Measurements from ENCODE around the gene CKAP2L.

CKAP2L gene

DNA sequence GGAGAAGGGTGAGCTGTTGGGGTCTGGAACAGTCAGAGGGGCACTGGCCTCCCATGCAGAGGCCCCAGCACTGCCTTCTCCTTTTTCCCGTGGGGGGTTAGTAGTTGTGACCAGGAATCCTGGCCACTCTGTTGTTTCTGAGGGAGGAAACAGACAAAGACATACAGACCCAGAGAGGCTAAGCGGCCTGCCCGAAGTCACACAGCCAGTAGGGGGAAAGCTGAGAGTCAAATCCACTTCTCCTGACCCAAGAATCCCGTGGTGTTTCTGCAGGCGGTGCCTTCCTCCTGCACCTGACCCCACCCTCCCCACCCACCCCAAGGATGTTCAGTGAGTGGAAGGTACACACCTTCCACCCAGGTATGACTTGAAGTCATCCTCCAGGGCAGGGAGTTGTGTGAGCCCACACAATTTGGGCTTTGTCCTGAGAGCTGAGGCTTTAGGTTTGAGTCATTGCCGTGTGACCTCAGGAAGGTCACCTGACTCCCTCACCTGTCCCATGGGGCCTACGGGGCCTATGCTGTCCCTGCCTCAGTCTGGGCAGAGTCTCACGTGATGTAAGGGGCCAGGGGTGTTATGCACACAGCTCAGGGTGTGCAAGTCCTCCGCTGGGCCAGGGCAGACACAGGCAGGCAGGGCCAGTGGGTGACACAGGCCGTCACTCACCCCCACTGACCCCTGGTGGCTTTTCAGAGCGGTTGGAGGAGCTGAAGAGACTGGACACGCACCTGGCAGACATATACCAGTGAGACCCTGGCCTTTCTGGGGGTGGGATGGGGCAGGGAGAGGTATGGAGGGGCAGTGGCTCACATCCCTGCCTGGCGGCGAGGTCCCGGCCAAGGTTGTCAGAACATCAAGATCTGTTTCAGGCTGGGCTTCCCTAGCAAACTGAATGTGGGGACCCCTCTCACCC is 38.6 kb downstream of the CKAP2L start:
- no peak for TF ChIP-seq CTCF (IDR thresholded peaks at IDR 0.05; ENCODE audit: low read depth, low read length)
- Histone ChIP-seq H3K36me3 (no peaks in the 10 kb centered on the region), H3K27me3 (no peaks in the 10 kb centered on the region), H3K9me3 (no peaks in the 10 kb centered on the region), H3K4me1 (no peaks in the 10 kb centered on the region), H3K4me3 (ENCODE audit: low read depth, low read length) (no peak overlapping the region)
- DNase-seq: no peak

GRCh38 chr2:112724591-112725525 is 39.6 kb downstream of the CKAP2L start:
- H3K4me1 ChIP-seq: no peaks in the 10 kb centered on the region
- H3K9me3 ChIP-seq: no peaks in the 10 kb centered on the region
- no peaks in the 10 kb centered on the region for H3K27me3 ChIP-seq
- no peak overlapping the region for H3K4me3 ChIP-seq (ENCODE audit: low read depth, low read length)
- DNase-seq: no peak
- H3K36me3 ChIP-seq: no peaks in the 10 kb centered on the region
- no peak for TF ChIP-seq CTCF (IDR thresholded peaks at IDR 0.05; ENCODE audit: low read depth, low read length)

GRCh38 chr2:112723995-112724394 is 40.4 kb downstream of the CKAP2L start:
- no peak overlapping the region for H3K4me3 ChIP-seq (ENCODE audit: low read depth, low read length)

DNA sequence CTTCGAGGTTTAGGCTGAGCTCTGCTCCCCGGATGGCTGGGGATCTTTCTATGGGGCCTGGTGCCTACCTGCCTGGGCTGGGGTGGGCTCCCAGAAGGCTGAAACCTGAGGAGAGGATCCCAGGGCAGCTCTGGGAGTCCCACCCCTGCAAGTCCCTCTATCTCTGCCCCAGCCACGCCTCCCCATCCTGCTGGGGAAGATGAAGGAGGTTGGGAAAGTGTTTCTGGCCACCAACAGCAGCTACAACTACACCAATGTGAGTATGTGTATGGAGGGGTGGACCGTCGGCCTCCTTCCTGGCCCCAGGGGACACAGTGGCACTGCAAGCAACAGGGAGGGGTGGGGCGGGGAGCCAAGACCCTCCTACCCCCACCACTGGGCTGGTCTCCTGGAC is 40.9 kb downstream of the CKAP2L start:
- no peaks in the 10 kb centered on the region for H3K9me3 ChIP-seq
- H3K27me3 ChIP-seq: no peaks in the 10 kb centered on the region
- no peak for TF ChIP-seq CTCF (IDR thresholded peaks at IDR 0.05; ENCODE audit: low read depth, low read length)
- H3K4me1 ChIP-seq: no peaks in the 10 kb centered on the region
- DNase-seq: no peak
- H3K4me3 ChIP-seq (ENCODE audit: low read depth, low read length): no peak overlapping the region
- H3K36me3 ChIP-seq: no peaks in the 10 kb centered on the region

More at GRCh38 chr2:112723995-112724394, 40.4 kb downstream of the CKAP2L start:
- H3K27me3 ChIP-seq: no peaks in the 10 kb centered on the region
- no peaks in the 10 kb centered on the region for H3K4me1 ChIP-seq
- H3K9me3 ChIP-seq: no peaks in the 10 kb centered on the region
- TF ChIP-seq CTCF (IDR thresholded peaks at IDR 0.05; ENCODE audit: low read depth, low read length): no peak
- no peak for DNase-seq
- no peaks in the 10 kb centered on the region for H3K36me3 ChIP-seq

GRCh38 chr2:112722816-112723546 is 41.4 kb downstream of the CKAP2L start:
- Histone ChIP-seq H3K4me3 (ENCODE audit: low read depth, low read length) (no peak overlapping the region), H3K4me1 (no peaks in the 10 kb centered on the region), H3K9me3 (no peaks in the 10 kb centered on the region), H3K36me3 (no peaks in the 10 kb centered on the region), H3K27me3 (no peaks in the 10 kb centered on the region)
- no peak for DNase-seq
- no peak for TF ChIP-seq CTCF (IDR thresholded peaks at IDR 0.05; ENCODE audit: low read depth, low read length)
